Activated CD4-positive, alpha-beta T cell treated with anti-CD3 and anti-CD28 coated beads for 48 hours (primary cell): Measurements from ENCODE around the gene C12orf76.
A peak's percentile ranks its signal among the peaks of the same experiment; 100 is the strongest.
"Not testable (repeated sequence)": the region's sequence is repeated elsewhere in the genome, so short reads cannot be mapped to it uniquely, and the experiment has no call there.

Experiments
- DNase-seq: peaks from one replicate; pipeline ENCODE4 v3.0.0-alpha.2; 2020

Gene C12orf76

GRCh38 chr12:110062241-110062640, 13.9 kb upstream of the C12orf76 start:
- DNase-seq, result no peak

DNA sequence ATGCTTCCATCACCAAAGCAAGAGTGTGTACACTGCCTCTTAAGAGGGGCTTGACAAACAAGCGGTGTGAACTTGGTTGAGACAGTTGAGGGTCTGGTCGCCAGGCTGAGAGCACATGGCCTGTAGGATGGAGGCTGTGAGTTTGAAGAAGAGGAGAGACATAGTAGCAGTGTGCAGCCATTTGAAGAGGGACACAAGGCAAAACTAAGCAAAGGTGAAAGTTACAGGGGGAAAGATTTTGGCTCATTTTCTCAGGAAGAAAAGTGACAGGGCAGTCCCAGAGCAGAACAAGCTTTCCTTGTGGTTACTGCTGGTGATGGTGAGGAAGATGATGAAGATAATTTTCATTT, 11.3 kb upstream of the C12orf76 start:
- DNase-seq, result no peak

GRCh38 chr12:110058875-110059615, 10.7 kb upstream of the C12orf76 start:
- DNase-seq, result no peak

- DNase-seq, result not testable (repeated sequence)
These were observed 8.3 kb upstream of the C12orf76 start for GRCh38 chr12:110056643-110057042.

- peak; percentile 57 for DNase-seq
These were observed 7.3 kb upstream of the C12orf76 start for GRCh38 chr12:110055375-110056352.

DNA sequence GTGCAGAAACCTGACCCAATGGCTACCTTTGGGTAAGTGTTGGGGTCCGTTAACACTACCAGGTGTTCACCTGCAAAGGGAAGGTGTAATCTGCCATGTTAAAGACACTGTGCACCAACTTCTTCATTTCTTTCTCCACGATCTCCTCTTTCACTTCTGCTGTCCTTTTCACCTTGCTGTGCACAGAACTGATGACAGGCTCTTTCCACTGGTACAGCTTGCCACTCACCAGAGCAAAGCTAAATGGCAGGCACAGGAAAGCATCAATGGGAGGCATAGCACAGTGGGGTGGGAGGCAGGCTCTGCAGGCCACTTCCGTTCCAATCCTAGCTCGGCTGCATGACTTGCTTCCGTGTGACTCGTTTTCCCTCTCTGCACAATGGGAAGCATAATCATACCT, 2.6 kb upstream of the C12orf76 start:
- DNase-seq, result no peak

DNA sequence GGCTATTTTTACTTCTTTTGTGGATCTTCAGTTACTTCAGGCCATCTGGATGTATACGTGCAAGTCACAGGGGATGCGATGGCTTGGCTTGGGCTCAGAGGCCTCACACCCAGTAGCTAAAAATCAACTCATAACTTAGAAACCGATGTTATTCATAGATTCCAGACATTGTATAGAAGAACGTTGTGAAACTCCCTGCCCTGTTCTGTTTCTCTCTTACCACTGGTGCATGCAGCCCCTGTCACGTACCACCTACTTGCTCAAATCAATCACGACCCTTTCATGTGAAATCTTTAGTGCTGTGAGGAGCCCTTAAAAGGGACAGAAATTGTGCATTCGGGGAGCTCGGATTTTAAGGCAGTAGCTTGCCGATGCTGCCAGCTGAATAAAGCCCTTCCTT, 1.3 kb upstream of the C12orf76 start:
- DNase-seq, result not testable (repeated sequence)

DNA sequence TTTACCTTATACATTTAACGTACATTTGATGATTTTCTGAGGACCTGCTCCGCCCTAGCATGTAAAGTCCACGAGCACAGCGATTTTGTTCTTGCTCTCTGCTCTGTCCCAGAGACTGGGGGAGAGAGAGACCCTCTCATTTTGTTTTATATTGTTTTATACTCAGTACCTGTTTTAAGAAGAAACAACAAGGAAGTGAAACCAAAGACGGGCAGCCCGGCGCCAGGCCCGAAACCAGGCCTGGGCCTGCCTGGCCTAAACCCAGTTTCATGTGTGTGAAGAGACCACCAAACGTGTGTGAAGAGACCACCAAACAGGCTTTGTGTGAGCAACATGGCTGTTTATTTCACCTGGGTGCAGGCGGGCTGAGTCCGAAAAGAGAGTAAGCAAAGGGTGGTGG, 712 bp upstream of the C12orf76 start:
- DNase-seq, result not testable (repeated sequence)

DNA sequence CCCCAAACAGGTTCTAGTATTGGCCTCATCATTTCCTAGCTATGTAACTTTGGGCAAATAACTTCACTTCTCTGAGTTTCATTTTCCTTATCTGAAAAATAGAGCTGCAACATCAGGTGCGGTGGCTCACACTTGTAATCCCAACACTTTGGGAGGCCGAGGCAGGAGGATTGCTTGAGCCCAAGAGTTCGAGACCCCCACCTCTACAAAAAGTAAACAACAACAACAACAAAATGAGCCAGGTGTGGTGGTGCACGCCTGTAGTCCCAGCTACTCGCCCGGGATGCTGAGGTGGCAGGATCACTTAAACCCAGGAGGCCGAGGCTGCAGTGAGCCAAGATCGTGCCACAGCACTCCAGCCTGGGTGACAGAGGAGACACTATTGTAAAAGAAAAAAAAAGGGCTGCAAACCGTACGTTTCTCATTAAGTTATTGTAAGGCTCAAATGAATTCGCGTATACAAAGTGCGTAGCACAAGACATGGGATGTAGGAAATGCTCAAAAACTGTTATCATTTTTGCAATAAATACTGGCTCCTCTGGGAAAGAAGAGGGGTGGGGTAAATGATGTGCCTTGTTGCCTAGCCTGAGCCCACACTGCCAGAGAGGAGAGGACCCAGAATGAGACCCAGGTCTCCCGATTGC, 903 bp downstream of the C12orf76 start:
- no peak for DNase-seq

- no peak for DNase-seq
These were observed 1.7 kb downstream of the C12orf76 start for GRCh38 chr12:110046451-110047187.

DNA sequence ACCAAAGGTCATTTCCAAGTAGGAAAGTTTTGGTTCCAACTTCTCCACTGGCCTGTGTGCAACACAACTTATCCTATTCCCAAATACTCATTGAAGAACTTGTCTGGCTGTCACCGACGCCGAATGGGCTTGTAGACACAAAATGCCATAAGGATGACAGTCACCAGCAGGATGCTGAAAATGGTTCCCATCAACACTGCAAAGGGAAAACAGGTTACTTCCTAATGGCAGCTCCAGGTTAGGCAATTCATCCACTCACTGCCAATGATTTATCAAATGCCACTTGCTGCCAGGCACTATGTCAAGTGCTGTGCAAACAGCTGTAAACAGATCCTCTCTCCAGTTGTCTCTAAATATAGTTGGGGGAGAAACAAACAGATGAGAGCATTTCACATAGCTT, 6.1 kb downstream of the C12orf76 start:
- no peak for DNase-seq

DNA sequence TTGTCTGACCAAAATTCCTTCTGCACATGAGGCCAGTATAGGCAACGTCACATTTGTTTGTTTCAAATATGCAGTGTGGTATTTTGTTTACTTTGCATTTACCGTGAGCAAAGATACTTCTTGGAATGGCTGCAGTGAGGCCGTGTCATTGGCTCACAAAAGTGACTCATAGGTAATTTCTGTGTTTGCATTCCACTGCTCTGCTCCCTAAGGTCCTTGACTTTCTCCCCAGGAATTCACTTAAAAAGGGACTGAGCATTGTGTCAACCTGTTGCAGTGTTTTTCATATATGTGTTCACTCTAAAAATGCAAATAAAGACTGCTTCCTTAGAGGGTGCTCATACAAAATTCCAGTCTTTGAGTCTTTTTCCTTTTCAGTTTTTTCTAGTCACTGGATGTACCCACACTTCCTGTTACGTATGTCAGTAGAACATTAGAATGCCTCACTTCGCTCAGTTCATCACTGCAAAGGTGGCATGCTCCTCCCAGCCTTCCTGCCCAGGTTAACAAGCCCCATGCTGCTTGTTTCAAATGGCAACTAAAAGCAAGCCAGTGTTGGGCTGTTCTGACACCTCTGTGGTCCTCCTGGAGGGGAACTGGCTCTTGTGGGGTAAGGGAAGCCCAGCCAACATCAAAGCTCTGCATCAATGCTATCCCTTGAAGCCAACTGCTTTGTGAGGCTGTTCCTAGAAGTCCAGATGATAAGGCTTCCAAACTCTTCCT, 9.1 kb downstream of the C12orf76 start:
- DNase-seq, result peak; percentile 35

GRCh38 chr12:110038741-110039084, 9.6 kb downstream of the C12orf76 start:
- no peak for DNase-seq

DNA sequence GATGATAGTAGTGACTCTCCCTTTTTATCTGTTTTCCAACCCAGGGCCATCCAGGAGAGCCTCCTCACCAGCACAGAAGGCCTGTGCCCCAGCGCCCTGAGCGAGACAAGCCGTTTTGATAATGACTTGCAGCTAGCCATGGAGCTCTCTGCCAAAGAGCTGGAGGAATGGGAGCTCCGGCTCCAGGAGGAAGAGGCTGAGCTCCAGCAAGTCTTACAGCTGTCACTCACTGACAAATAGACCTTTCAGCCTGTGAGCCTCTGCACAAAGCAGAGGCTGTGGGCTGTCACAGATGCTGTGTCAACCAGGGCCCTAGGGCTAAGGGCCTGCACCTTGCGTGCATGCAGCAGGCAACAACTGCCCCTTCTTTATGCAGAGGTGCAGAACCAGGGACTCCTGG, 11.0 kb downstream of the C12orf76 start:
- no peak for DNase-seq

GRCh38 chr12:110035534-110036104, 12.7 kb downstream of the C12orf76 start:
- no peak for DNase-seq

DNA sequence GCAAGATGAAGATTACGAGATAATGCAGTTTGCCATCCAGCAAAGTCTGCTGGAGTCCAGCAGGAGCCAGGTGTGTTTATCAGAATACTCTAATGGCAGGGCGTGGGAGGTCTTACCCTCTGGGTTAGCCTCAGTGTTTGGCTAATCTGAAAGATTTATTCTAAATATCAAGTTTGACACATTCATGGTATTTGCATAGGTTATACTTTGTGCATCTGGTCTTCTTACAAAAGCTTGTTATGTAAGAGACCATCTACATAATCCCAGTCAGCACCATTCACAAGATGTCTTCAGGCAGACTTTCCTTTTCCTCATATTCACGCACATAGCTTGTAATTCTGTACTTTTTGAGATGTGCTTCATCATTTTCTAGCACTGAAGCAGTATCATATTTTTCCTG, 14.4 kb downstream of the C12orf76 start:
- no peak for DNase-seq

DNA sequence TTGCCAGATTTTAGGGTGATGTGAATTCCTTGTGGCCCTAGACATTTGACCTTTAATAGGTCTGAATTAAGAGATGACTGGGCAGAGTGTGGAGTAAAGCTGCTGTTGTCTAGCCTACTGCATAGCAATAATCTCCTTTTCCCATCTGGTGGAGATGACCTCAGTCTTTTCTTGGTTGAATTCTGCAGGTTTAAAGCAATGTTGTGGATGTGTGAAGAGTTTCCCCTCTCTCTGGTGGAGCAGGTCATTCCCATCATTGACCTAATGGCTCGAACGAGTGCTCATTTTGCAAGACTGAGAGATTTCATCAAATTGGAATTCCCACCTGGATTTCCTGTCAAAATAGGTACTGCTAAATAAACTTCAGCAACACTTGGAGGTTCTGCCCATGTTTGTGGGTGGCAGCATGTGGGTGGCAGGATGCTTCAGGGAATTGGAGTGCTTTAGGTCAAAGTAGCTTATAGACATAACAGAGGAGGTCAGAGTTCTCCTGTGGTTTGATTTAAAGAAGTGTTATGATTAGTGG, 19.0 kb downstream of the C12orf76 start:
- DNase-seq, result no peak

- DNase-seq, result no peak
These were observed 20.0 kb downstream of the C12orf76 start for GRCh38 chr12:110028323-110028722.

- no peak for DNase-seq
These were observed 24.3 kb downstream of the C12orf76 start for GRCh38 chr12:110024051-110024450.

DNA sequence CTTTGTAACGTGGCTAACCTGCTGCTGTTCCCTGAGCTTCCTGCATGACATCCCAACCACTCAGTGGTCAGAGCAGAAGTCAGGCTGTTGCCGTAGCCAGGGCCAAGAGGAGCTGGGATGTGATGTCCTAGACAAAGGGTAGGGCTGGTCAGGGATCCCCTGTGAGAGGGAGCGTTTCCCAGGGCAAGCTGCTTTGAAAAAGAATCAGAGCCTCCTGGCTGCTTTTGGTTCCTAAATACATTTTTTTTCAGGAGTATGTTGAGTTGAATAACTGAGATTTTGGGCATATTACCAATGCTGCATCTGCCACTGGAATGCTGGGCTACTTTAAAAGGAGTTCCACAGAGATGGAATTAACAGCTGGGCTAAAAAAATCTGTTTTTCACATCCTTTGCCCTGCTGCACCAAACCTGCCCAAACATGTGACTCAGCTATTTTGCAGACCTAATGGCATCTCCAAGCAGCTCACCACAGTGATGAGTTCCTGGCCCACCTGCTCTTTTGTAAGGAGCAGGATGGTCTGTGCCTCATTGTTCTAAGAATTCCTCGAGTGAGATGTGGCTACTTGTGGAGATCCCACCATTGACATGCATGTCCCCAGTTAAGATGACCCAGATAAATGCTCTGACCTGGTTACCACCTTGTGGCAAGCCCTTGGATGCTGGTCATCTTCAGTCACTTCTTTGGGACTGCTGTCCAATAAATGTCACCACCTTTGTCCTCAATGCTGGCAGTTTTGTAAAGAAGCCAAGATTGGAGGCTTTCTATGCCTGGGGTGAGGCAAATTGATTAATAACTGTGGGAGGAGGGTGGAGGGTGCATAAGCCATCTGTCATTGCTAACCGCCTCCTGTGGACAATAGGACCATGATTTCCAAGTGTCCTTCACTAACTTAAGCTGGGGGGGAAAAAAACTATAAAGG, 25.0 kb downstream of the C12orf76 start:
- no peak for DNase-seq

GRCh38 chr12:110020956-110021355, 27.4 kb downstream of the C12orf76 start:
- no peak for DNase-seq
